CD4-positive, alpha-beta T cell (primary cell): ENCODE data around the gene OBSL1. TPM values are rescaled to one million over a fixed set of nuclear protein-coding genes. Genes with fewer than 3 reads are reported as not detected.
A peak's percentile ranks its signal among the peaks of the same experiment; 100 is the strongest.

Experiments used
- ATAC-seq: fragments of 200-7000 bp; cut with Tn5 transposase; one replicate; pipeline ENCODE4 v1.10.0; 2022; ENCODE audit warnings: mild to moderate bottlenecking; ENCODE audit not compliant: poor library complexity
- CTCF ChIA-PET: fragments of 350-600 bp; sonication (Branson Sonifier 250); formaldehyde crosslinking; loops from one replicate; lab custom pipeline; 2021; ENCODE audit warnings: antibody characterized with exemption, inconsistent platforms; lab: Charles Lee
- POLR2A ChIA-PET: fragments of 350-600 bp; sonication (Branson Sonifier 250); formaldehyde crosslinking; loops from one replicate; lab custom pipeline; 2021; ENCODE audit warnings: antibody characterized with exemption, inconsistent platforms; lab: Charles Lee
- DNase-seq, 14 experiments: peaks; one replicate each; pipeline ENCODE4 v3.0.0-alpha.2; 2013 to 2020; ENCODE audit warnings: mixed read lengths in 2 of 14
- H3K27ac ChIP-seq, 2 donors: one replicate each; pipeline versions ENCODE4 v1.5.1 to v1.7.0; 2013; ENCODE audit warnings: low read length in 2 of 2, low read depth in 1 of 2, mild to moderate bottlenecking in 1 of 2
- H3K27me3 ChIP-seq, 2 experiments: 1 replicate in 1 of 2; 2 replicates in 1 of 2; pipeline versions ENCODE4 v1.6.1 to v1.7.0; 2013; ENCODE audit warnings: low read length in 2 of 2, control low read depth in 1 of 2, mild to moderate bottlenecking in 1 of 2, moderate library complexity in 1 of 2; ENCODE audit not compliant: insufficient read depth in 2 of 2, control insufficient read depth in 1 of 2
- H3K36me3 ChIP-seq: one replicate; pipeline ENCODE4 v1.6.1; 2013; ENCODE audit warnings: low read length, control low read depth; ENCODE audit not compliant: insufficient read depth
- H3K4me1 ChIP-seq: one replicate; pipeline ENCODE4 v1.6.1; 2013; ENCODE audit warnings: low read length, control low read depth; ENCODE audit not compliant: insufficient read depth
- H3K4me3 ChIP-seq: one replicate; pipeline ENCODE4 v1.5.1; 2013; ENCODE audit warnings: mild to moderate bottlenecking, low read length, moderate library complexity
- H3K9me3 ChIP-seq, 2 experiments: 1 replicate in 1 of 2; 2 replicates in 1 of 2; pipeline versions ENCODE4 v1.6.1 to v1.7.0; 2013; ENCODE audit warnings: low read length in 2 of 2, mild to moderate bottlenecking in 2 of 2, control low read depth in 1 of 2, moderate library complexity in 1 of 2; ENCODE audit not compliant: control insufficient read depth in 1 of 2, insufficient read depth in 1 of 2
- H3K27ac Mint-ChIP-seq: one replicate; pipeline ENCODE4 v1.8.0; 2020; ENCODE audit warnings: mixed read lengths
- H3K27me3 Mint-ChIP-seq: one replicate; pipeline ENCODE4 v1.8.0; 2021; ENCODE audit warnings: mixed read lengths
- H3K36me3 Mint-ChIP-seq: one replicate; pipeline ENCODE4 v1.8.0; 2021; ENCODE audit warnings: low read depth, mixed read lengths
- H3K4me1 Mint-ChIP-seq: one replicate; pipeline ENCODE4 v1.8.0; 2021; ENCODE audit warnings: low read depth, mixed read lengths
- H3K4me3 Mint-ChIP-seq: one replicate; pipeline ENCODE4 v1.8.0; 2020; ENCODE audit warnings: mild to moderate bottlenecking, mixed read lengths
- H3K9me3 Mint-ChIP-seq: one replicate; pipeline ENCODE4 v1.8.0; 2020; ENCODE audit warnings: mixed read lengths
- CTCF ChIP-seq: fragments of 200-600 bp; IDR thresholded peaks from one replicate; pipeline ENCODE4 v1.8.0; 2022; ENCODE audit warnings: antibody characterized with exemption, mild to moderate bottlenecking
- intact Hi-C, 2 experiments: fragments of 100-400 bp; cut with DNase I in 1 of 2; cut with micrococcal nuclease in 1 of 2; formaldehyde crosslinking; loops; one replicate each; pipeline versions ENCODE4 v1.15.1 to v1.9.0; 2023 to 2025; cut with DNase I, micrococcal nuclease
- total RNA-seq, 174 experiments: library from RNA in 2 of 174; stranded (reverse) in 2 of 174; gene quantifications; one replicate each; pipeline ENCODE4 v1.2.3 and lab custom pipeline; 2021 to 2026

OBSL1 gene
- total RNA-seq, 2 experiments from 2014 or later = 0.31 to 0.49 TPM

GRCh38 chr2:219575566-219576504 is 4.5 kb upstream of the OBSL1 start:
- no peak overlapping the region for H3K27ac Mint-ChIP-seq
- Histone ChIP-seq H3K27ac (no peak overlapping the region), H3K9me3 (no peaks in the 10 kb centered on the region), H3K27me3 (peaks cover 21 to 25% of the 10 kb centered on the region in 2 experiments), H3K36me3 (no peaks in the 10 kb centered on the region), H3K4me1 (peaks cover 6% of the 10 kb centered on the region), H3K4me3 (no peak overlapping the region)
- H3K27me3 Mint-ChIP-seq = peaks cover 48% of the 10 kb centered on the region
- intact Hi-C loops = no loop called here
- ChIA-PET POLR2A (no interaction called here), CTCF (no interaction called here)
- DNase-seq (no peak), ATAC-seq (no peak)
- peak overlapping the region; percentile 23 for H3K4me3 Mint-ChIP-seq
- no peak for TF ChIP-seq CTCF
- H3K36me3 Mint-ChIP-seq = no peaks in the 10 kb centered on the region
- H3K9me3 Mint-ChIP-seq = no peaks in the 10 kb centered on the region
- H3K4me1 Mint-ChIP-seq = no peaks in the 10 kb centered on the region

- POLR2A ChIA-PET = no interaction called here
- TF ChIP-seq CTCF = no peak
- H3K27ac Mint-ChIP-seq = no peak overlapping the region
- Histone ChIP-seq H3K27me3 (peaks cover 29 to 32% of the 10 kb centered on the region in 2 experiments), H3K27ac (no peak overlapping the region), H3K9me3 (peaks cover 0 to 4% of the 10 kb centered on the region in 2 experiments), H3K4me1 (peaks cover 8% of the 10 kb centered on the region), H3K36me3 (no peaks in the 10 kb centered on the region), H3K4me3 (no peak overlapping the region)
- no peaks in the 10 kb centered on the region for H3K36me3 Mint-ChIP-seq
- CTCF ChIA-PET = no interaction called here
- DNase-seq = no peak
- no peaks in the 10 kb centered on the region for H3K4me1 Mint-ChIP-seq
- H3K27me3 Mint-ChIP-seq = peaks cover 52% of the 10 kb centered on the region
- intact Hi-C loops = no loop called here
- no peak overlapping the region for H3K4me3 Mint-ChIP-seq
- H3K9me3 Mint-ChIP-seq = no peaks in the 10 kb centered on the region
- no peak for ATAC-seq
Observed at GRCh38 chr2:219574484-219575311, 3.4 kb upstream of the OBSL1 start.

DNA sequence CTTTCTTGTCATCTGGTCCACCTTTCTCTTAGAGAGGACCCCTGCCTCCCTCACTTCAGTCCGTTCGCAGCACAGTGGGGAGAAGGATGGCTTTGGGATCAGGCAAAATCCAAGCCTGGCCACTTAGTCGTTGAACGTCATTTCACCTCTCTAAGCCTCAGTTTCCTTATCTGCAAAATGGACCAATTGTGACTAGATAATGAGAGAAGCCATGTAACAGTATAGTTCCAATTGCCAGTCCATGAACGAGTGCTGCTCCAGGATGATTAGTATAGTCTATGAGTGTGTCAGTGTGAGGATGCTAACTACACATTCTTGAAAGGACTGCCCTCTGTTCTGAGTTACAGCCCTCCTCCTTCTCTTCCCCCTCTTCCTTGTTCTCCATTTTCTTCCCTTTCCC is 1.8 kb upstream of the OBSL1 start:
- CTCF ChIA-PET = no interaction called here
- ATAC-seq = no peak
- no peaks in the 10 kb centered on the region for H3K36me3 ChIP-seq
- H3K9me3 Mint-ChIP-seq = no peaks in the 10 kb centered on the region
- no peak for DNase-seq
- H3K36me3 Mint-ChIP-seq = no peaks in the 10 kb centered on the region
- peak overlapping the region; percentile 17 for H3K4me3 Mint-ChIP-seq
- H3K4me1 Mint-ChIP-seq = no peaks in the 10 kb centered on the region
- POLR2A ChIA-PET = no interaction called here
- peaks cover 36 to 41% of the 10 kb centered on the region in 2 experiments for H3K27me3 ChIP-seq
- no peak overlapping the region for H3K4me3 ChIP-seq
- H3K27me3 Mint-ChIP-seq = peaks cover 58% of the 10 kb centered on the region
- intact Hi-C loops = no loop called here
- H3K4me1 ChIP-seq = peaks cover 8% of the 10 kb centered on the region
- no peak for TF ChIP-seq CTCF
- peaks cover 0 to 4% of the 10 kb centered on the region in 2 experiments for H3K9me3 ChIP-seq
- H3K27ac ChIP-seq = no peak overlapping the region
- no peak overlapping the region for H3K27ac Mint-ChIP-seq
